Muscle of back (tissue), 13 donors: ENCODE data around the gene PIK3CB. TPM values are rescaled to one million over a fixed set of nuclear protein-coding genes. Genes with fewer than 3 reads are reported as not detected.
A peak's percentile ranks its signal among the peaks of the same experiment; 100 is the strongest.

Experiments used
- DNase-seq, 3 donors: peaks; one replicate each; pipeline versions ENCODE4 v3.0.0 to v3.0.0-alpha.2; 2013
- long read RNA-seq, 9 donors: transcript quantifications; one replicate each; lab custom pipeline, GENCODE V29; 2026
- polyA plus RNA-seq, 10 donors: library from polyadenylated mRNA; unstranded; fragments of 120-200 nt; gene quantifications; one replicate each; pipeline ENCODE4 v1.2.1, GENCODE V29; 2013; ENCODE audit not compliant: insufficient read length in 10 of 10

Gene PIK3CB
- 10 to 100 TPM in 5 of 10 donors, 1 to 10 TPM in 5; 7.2 to 15.3 (median 10.1) TPM for polyA plus RNA-seq
- long read RNA-seq, donor 1: 0 reads
- long read RNA-seq, donor 2, partial matches to known transcripts: 0 of 1 reads
- long read RNA-seq, donor 2, other reads (novel, unspliced or antisense): 0 of 1 reads
- long read RNA-seq, donor 3: 0 reads
- long read RNA-seq, donor 4: 0 reads
- long read RNA-seq, donor 5: 0 reads
- long read RNA-seq, donor 6: 0 reads
- long read RNA-seq, donor 7: 0 reads
- long read RNA-seq, donor 8: 0 reads
- long read RNA-seq, donor 9: 0 reads

GRCh38 chr3:138834596-138835396 is at the start of gene PIK3CB:
TSS of gene PIK3CB (minus strand) at chr3:138834928. CDS start at chr3:138759343, 75,585 bp downstream.
- DNase-seq: peak; percentile 85 to 93 (median 86)

GRCh38 chr3:138881233-138881632 is 46.5 kb upstream of the PIK3CB start:
- no peak for DNase-seq

GRCh38 chr3:138879541-138880380 is 45.0 kb upstream of the PIK3CB start:
- no peak for DNase-seq

- no peak for DNase-seq
Observed at GRCh38 chr3:138877226-138877625, 42.5 kb upstream of the PIK3CB start.

- no peak for DNase-seq
Observed at GRCh38 chr3:138875754-138876664, 41.3 kb upstream of the PIK3CB start.

- no peak for DNase-seq
Observed at GRCh38 chr3:138875096-138875753, 40.5 kb upstream of the PIK3CB start.

GRCh38 chr3:138873471-138874278 is 38.9 kb upstream of the PIK3CB start:
- DNase-seq: no peak

GRCh38 chr3:138872632-138873031 is 37.9 kb upstream of the PIK3CB start:
- no peak for DNase-seq

- DNase-seq: peak in 1 of 3 donors; percentile 17
Observed at GRCh38 chr3:138867996-138868395, 33.3 kb upstream of the PIK3CB start.

- DNase-seq: no peak
Observed at GRCh38 chr3:138863776-138864113, 29.0 kb upstream of the PIK3CB start.

- peak in 1 of 3 donors; percentile 29 for DNase-seq
Observed at GRCh38 chr3:138862924-138863775, 28.4 kb upstream of the PIK3CB start.

GRCh38 chr3:138862531-138862923 is 27.8 kb upstream of the PIK3CB start:
- peak in 1 of 3 donors; percentile 34 for DNase-seq

GRCh38 chr3:138861798-138862197 is 27.1 kb upstream of the PIK3CB start:
- DNase-seq: peak in 1 of 3 donors; percentile 37

- no peak for DNase-seq
Observed at GRCh38 chr3:138856799-138857198, 22.1 kb upstream of the PIK3CB start.

GRCh38 chr3:138854940-138855339 is 20.2 kb upstream of the PIK3CB start:
- DNase-seq: no peak

- DNase-seq: peak in 2 of 3 donors; percentile 35 to 56
Observed at GRCh38 chr3:138854204-138854603, 19.5 kb upstream of the PIK3CB start.

GRCh38 chr3:138850151-138850550 is 15.4 kb upstream of the PIK3CB start:
- DNase-seq: no peak

- DNase-seq: no peak
Observed at GRCh38 chr3:138849222-138849940, 14.7 kb upstream of the PIK3CB start.
